SK-N-SH (cell line): ENCODE data around the gene TMEM176B.

Source experiments
- EZH2phosphoT487 ChIP-seq: fragments of 200-600 bp; sonication (generic); IDR thresholded peaks from 2 replicates; pipeline ENCODE4 v1.6.1; 2017; ENCODE audit warnings: low read depth, mixed run types, mild to moderate bottlenecking, antibody characterized with exemption, moderate library complexity, borderline replicate concordance
- PBX3 ChIP-seq: IDR thresholded peaks from 2 replicates; pipeline ENCODE4; 2012
- POLR2AphosphoS5 ChIP-seq: IDR thresholded peaks from 2 replicates; pipeline ENCODE4 v1.6.1; 2012; ENCODE audit warnings: low read depth, low read length
- REST ChIP-seq: IDR thresholded peaks from 2 replicates; pipeline ENCODE4 v1.6.1; 2012; ENCODE audit warnings: mild to moderate bottlenecking, low read depth, low read length, moderate library complexity
- SIN3A ChIP-seq: IDR thresholded peaks from 2 replicates; pipeline ENCODE4 v1.6.1; 2012; ENCODE audit warnings: low read depth, mild to moderate bottlenecking, low read length, moderate library complexity, borderline replicate concordance
- SMC3 ChIP-seq: IDR thresholded peaks from 2 replicates; pipeline ENCODE4 v1.6.1; 2012; ENCODE audit warnings: low read depth, low read length, improper control_type of control experiment
- TAF1 ChIP-seq: IDR thresholded peaks from 2 replicates; pipeline ENCODE4 v1.6.1; 2012; ENCODE audit warnings: low read depth, mild to moderate bottlenecking, low read length, moderate library complexity, borderline replicate concordance
- ZBTB33 ChIP-seq: IDR thresholded peaks from 2 replicates; pipeline ENCODE4 v1.4.0; 2012; ENCODE audit warnings: low read depth, borderline replicate concordance
- TF ChIP-seq, protein P1 (sequence below): fragments of 200-600 bp; sonication (generic); IDR thresholded peaks from 2 replicates; pipeline ENCODE4 v1.6.1; 2017; ENCODE audit warnings: antibody characterized with exemption, mild to moderate bottlenecking, moderate library complexity

DNA sequence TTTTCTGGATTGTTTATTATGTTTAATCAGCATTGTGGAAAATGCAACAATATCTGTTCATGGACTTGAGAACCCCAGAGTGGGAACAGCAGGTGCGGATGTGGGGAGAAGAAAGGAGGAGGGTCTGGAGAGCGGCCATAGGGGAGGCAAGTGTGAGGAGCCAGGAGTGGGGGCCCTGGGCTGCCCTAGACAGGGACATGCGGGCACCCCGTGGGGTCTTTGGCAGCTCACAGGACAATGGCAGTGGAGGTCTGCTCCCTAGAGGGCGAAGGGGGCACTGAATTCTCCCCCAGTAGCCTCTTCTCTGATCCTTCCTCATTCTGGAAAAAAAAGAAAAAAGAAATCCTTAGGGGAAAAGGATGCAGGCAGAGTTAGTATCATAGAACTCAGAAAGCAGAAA is 8.9 kb downstream of the TMEM176B start:
- TF ChIP-seq POLR2AphosphoS5 (no peak), TAF1 (no peak), SMC3 (no peak), EZH2phosphoT487 (no peak), PBX3 (no peak), SIN3A (no peak), REST (no peak), ZBTB33 (no peak)
- TF ChIP-seq, protein P1, sequence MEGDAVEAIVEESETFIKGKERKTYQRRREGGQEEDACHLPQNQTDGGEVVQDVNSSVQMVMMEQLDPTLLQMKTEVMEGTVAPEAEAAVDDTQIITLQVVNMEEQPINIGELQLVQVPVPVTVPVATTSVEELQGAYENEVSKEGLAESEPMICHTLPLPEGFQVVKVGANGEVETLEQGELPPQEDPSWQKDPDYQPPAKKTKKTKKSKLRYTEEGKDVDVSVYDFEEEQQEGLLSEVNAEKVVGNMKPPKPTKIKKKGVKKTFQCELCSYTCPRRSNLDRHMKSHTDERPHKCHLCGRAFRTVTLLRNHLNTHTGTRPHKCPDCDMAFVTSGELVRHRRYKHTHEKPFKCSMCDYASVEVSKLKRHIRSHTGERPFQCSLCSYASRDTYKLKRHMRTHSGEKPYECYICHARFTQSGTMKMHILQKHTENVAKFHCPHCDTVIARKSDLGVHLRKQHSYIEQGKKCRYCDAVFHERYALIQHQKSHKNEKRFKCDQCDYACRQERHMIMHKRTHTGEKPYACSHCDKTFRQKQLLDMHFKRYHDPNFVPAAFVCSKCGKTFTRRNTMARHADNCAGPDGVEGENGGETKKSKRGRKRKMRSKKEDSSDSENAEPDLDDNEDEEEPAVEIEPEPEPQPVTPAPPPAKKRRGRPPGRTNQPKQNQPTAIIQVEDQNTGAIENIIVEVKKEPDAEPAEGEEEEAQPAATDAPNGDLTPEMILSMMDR, result no peak
